ENCODE data around the gene INPP1. TPM values are rescaled to one million over a fixed set of nuclear protein-coding genes. Genes with fewer than 3 reads are reported as not detected.

Gene INPP1
- total and polyA plus RNA-seq, 2 of the 8 experiments (the other 6 are each of a cell fraction or from before 2014, with no cell fraction given): 0.88 to 3.0 TPM

- H3K4ac ChIP-seq (replicated peaks; ENCODE audit: insufficient read length, low read depth, low read length): no peak overlapping the region
- H3K23me2 ChIP-seq (ENCODE audit: low read depth, low read length): no peaks in the 10 kb centered on the region
- no peak overlapping the region for H2BK20ac ChIP-seq (ENCODE audit: low read length)
- no peak overlapping the region for H3K56ac ChIP-seq (replicated peaks; ENCODE audit: insufficient read length, low read depth, low read length)
- H3K9me3 ChIP-seq (ENCODE audit: insufficient read depth in 2 of 2, low read depth in 1 of 2, low read length in 1 of 2): no peaks in the 10 kb centered on the region
- no peak overlapping the region for H4K91ac ChIP-seq (replicated peaks; ENCODE audit: insufficient read length, low read length)
- no peak overlapping the region for H3K9ac ChIP-seq (replicated peaks in 1 of 4; ENCODE audit: extremely low read depth in 1 of 4, low read depth in 3 of 4, low read length in 3 of 4)
- no peak overlapping the region for H2AFZ ChIP-seq (ENCODE audit: low read length)
- H3K18ac ChIP-seq (ENCODE audit: extremely low read depth, low read length): no peak overlapping the region
- ChIA-PET POLR2A (ENCODE audit: partially characterized antibody) (no interaction called here), CTCF (ENCODE audit: partially characterized antibody) (no interaction called here)
- H2BK15ac ChIP-seq (ENCODE audit: low read length): no peak overlapping the region
- no peak overlapping the region for H3K14ac ChIP-seq (ENCODE audit: insufficient read length)
- H2BK5ac ChIP-seq (ENCODE audit: low read depth, low read length): no peak overlapping the region
- no peak overlapping the region for H3K4me2 ChIP-seq (ENCODE audit: insufficient read depth in 1 of 2, low read depth in 2 of 2, low read length in 2 of 2)
- H3K36me3 ChIP-seq (ENCODE audit: control insufficient read depth in 2 of 4, insufficient read depth in 4 of 4, low read length in 3 of 4): no peaks in the 10 kb centered on the region
- H2AK5ac ChIP-seq (ENCODE audit: low read depth, low read length): no peak overlapping the region
- H4K8ac ChIP-seq (ENCODE audit: extremely low read depth, insufficient read depth, low read length): no peak overlapping the region
- H3K23ac ChIP-seq (ENCODE audit: insufficient read length): no peak overlapping the region
- H2BK12ac ChIP-seq (ENCODE audit: low read depth, low read length): no peak overlapping the region
- H3K79me2 ChIP-seq (ENCODE audit: control insufficient read depth in 1 of 2, insufficient read depth in 2 of 2, low read length in 2 of 2): no peaks in the 10 kb centered on the region
- H4K5ac ChIP-seq (ENCODE audit: insufficient read length, low read depth, low read length): no peak overlapping the region
- no peaks in the 10 kb centered on the region for H3K27me3 ChIP-seq (replicated peaks in 1 of 4; ENCODE audit: control insufficient read depth in 3 of 4, extremely low read depth in 1 of 4, insufficient read depth in 3 of 4, low read length in 3 of 4)
- FAIRE-seq: no peak
- H3K79me1 ChIP-seq (ENCODE audit: low read depth, low read length): no peaks in the 10 kb centered on the region
- H3K27ac ChIP-seq (ENCODE audit: low read depth, low read length): no peak overlapping the region
- H3K4me1 ChIP-seq (replicated peaks in 1 of 4; ENCODE audit: control insufficient read depth in 3 of 4, insufficient read depth in 4 of 4, low read length in 3 of 4): no peaks in the 10 kb centered on the region
- no peak overlapping the region for H2BK120ac ChIP-seq (replicated peaks; ENCODE audit: low read depth, low read length)
- no peak overlapping the region for H3K4me3 ChIP-seq (ENCODE audit: extremely low read depth in 1 of 4, insufficient read depth in 2 of 4, low read depth in 3 of 4, low read length in 4 of 4)
- DNase-seq (ENCODE audit: low read depth in 1 of 2, low spot score in 2 of 2): no peak
- H4K20me1 ChIP-seq (replicated peaks in 1 of 2; ENCODE audit: control insufficient read depth in 1 of 2, insufficient read depth in 2 of 2, low read length in 2 of 2): no peaks in the 10 kb centered on the region
- TF ChIP-seq POLR2A (IDR thresholded peaks at IDR 0.05; ENCODE audit: control extremely low read depth in 1 of 2, low read depth in 2 of 2, low read length in 2 of 2) (no peak), HDAC2 (IDR thresholded peaks at IDR 0.05; ENCODE audit: borderline replicate concordance in 1 of 2, low read depth in 2 of 2, low read length in 2 of 2) (no peak), TAF7 (optimal IDR thresholded peaks at IDR 0.05; ENCODE audit: borderline replicate concordance, low read depth, low read length) (no peak), BACH1 (IDR thresholded peaks at IDR 0.05; ENCODE audit: low read length) (no peak), RXRA (IDR thresholded peaks at IDR 0.05; ENCODE audit: insufficient read depth, low read depth, low read length) (no peak), JUN (IDR thresholded peaks at IDR 0.05; ENCODE audit: low read depth, low read length) (no peak), SAP30 (IDR thresholded peaks at IDR 0.05; ENCODE audit: insufficient read depth, insufficient replicate concordance, low read length) (no peak), ATF3 (IDR thresholded peaks at IDR 0.05; ENCODE audit: insufficient read depth, low read depth, low read length) (no peak), RNF2 (IDR thresholded peaks at IDR 0.05; ENCODE audit: borderline replicate concordance, low read depth, low read length, missing control alignments, poor library complexity, severe bottlenecking) (no peak), BRCA1 (IDR thresholded peaks at IDR 0.05; ENCODE audit: low read depth, low read length) (no peak), GABPA (IDR thresholded peaks at IDR 0.05; ENCODE audit: borderline replicate concordance, insufficient read depth, low read length) (no peak), SUZ12 (IDR thresholded peaks at IDR 0.05; ENCODE audit: low read length) (no peak), KDM1A (IDR thresholded peaks at IDR 0.05; ENCODE audit: borderline replicate concordance, low read length) (no peak), TCF12 (IDR thresholded peaks at IDR 0.05; ENCODE audit: low read depth, low read length) (no peak), KDM4A (IDR thresholded peaks at IDR 0.05; ENCODE audit: low read depth, low read length, severe bottlenecking) (no peak)
Measured at GRCh38 chr2:190335225-190335559, 8.2 kb upstream of the INPP1 start.

Data from H1 (cell line).